AG04450 (cell line): Measurements from ENCODE around the gene PPP1R3F. TPM values are rescaled to one million over a fixed set of nuclear protein-coding genes. Genes with fewer than 3 reads are reported as not detected.

Experiments
- CTCF ChIA-PET: fragments of 300-600, 350-600 bp; formaldehyde crosslinking; extraction: SDS; loops from one replicate; lab custom pipeline; 2022; ENCODE audit warnings: antibody characterized with exemption, inconsistent platforms; lab: Charles Lee
- POLR2A ChIA-PET: fragments of 350-600 bp; formaldehyde crosslinking; extraction: SDS; loops from one replicate; lab custom pipeline; 2021; ENCODE audit warnings: antibody characterized with exemption, inconsistent platforms; lab: Yijun Ruan, JAX
- DNase-seq: peaks from one replicate; pipeline ENCODE4 v3.0.0-alpha.2; 2011; ENCODE audit warnings: low read depth, low spot score
- H3K27ac ChIP-seq: one replicate; pipeline ENCODE4 v1.5.1; 2012; ENCODE audit warnings: low read depth, low read length, control low read depth
- H3K27me3 ChIP-seq: one replicate; pipeline ENCODE4 v1.6.0; 2012; ENCODE audit warnings: low read length; ENCODE audit not compliant: control insufficient read depth, insufficient read depth
- H3K4me3 ChIP-seq: 2 replicates; pipeline ENCODE4 v1.5.1; 2011; ENCODE audit warnings: mild to moderate bottlenecking, low read depth, low read length, control low read depth
- H3K9me3 ChIP-seq: 2 replicates; pipeline ENCODE4 v1.5.1; 2012; ENCODE audit warnings: low read length; ENCODE audit not compliant: control insufficient read depth, insufficient read depth
- polyA plus RNA-seq: library from polyadenylated mRNA; depleted of rRNA; stranded (reverse); fragments of >200 nt; gene quantifications from 2 replicates; pipeline ENCODE4 v1.2.3, GENCODE V29; 2011
- TF ChIP-seq, protein P1 (sequence below): IDR thresholded peaks from 2 replicates; pipeline ENCODE4 v1.5.1; 2011; ENCODE audit warnings: low read depth, low read length, control low read depth, inconsistent platforms

PPP1R3F gene
- polyA plus RNA-seq, 1 experiment: 1.1 TPM

DNA sequence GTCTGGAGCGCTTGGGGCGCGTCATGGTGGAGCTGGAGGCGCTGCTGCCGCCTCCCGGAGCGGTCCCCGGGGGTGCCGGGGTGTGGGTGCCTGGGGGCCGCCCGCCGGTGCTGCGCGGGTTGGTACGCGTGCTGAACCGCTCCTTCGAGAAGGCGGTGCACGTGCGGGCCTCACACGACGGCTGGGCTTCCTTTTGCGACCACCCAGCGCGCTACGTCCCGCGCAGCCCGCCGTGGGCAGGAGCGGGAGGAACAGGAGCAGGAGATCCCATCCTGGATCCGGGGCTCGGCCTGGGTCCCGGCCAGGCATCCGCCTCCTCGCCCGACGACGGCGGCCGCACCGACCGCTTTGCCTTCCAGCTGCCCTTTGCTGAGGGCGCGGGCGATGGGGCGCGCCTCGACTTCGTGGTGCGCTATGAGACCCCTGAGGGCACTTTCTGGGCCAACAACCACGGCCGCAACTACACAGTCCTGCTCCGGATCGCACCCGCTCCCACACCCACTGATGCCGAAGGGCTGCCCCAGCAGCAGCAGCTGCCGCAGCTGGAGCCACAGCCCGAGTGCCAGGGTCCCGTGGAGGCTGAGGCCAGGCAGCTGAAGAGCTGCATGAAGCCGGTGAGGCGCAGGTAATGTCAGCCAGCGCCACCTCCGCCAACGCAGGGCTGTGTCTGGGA is 792 bp downstream of the PPP1R3F start:
- peak overlapping the region; percentile 47 for H3K27ac ChIP-seq
- POLR2A ChIA-PET: no interaction called here
- CTCF ChIA-PET: no interaction called here
- peak overlapping the region; percentile 67 for H3K4me3 ChIP-seq
- TF ChIP-seq, protein P1, sequence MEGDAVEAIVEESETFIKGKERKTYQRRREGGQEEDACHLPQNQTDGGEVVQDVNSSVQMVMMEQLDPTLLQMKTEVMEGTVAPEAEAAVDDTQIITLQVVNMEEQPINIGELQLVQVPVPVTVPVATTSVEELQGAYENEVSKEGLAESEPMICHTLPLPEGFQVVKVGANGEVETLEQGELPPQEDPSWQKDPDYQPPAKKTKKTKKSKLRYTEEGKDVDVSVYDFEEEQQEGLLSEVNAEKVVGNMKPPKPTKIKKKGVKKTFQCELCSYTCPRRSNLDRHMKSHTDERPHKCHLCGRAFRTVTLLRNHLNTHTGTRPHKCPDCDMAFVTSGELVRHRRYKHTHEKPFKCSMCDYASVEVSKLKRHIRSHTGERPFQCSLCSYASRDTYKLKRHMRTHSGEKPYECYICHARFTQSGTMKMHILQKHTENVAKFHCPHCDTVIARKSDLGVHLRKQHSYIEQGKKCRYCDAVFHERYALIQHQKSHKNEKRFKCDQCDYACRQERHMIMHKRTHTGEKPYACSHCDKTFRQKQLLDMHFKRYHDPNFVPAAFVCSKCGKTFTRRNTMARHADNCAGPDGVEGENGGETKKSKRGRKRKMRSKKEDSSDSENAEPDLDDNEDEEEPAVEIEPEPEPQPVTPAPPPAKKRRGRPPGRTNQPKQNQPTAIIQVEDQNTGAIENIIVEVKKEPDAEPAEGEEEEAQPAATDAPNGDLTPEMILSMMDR: no peak
- H3K9me3 ChIP-seq: peaks cover 4% of the 10 kb centered on the region; the same call in 1 of the 2 replicates
- no peaks in the 10 kb centered on the region for H3K27me3 ChIP-seq
- DNase-seq: no peak

DNA sequence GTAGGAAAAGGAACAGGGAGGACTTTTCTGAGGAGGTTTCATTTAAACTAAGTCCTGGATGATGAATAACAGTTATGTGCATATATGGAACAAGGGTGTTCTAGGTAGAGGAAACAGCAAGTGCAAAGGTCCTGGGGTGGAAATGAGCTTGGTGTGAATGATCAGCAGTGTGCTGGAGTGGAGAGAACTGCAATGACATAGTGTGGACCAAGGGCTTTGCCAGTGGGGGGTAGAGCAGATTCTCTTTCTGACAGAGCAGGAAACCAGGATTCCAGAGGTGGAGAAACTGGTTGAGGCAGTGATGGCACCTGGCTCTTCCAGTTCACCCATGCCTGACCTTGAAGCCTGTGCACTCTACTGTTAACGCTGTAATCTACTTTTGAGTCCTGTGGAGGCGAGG is 1.7 kb downstream of the PPP1R3F start:
- CTCF ChIA-PET: no interaction called here
- H3K4me3 ChIP-seq: no peak overlapping the region
- no peak for DNase-seq
- POLR2A ChIA-PET: no interaction called here
- no peak overlapping the region for H3K27ac ChIP-seq
- TF ChIP-seq, protein P1: no peak
- peaks cover 4% of the 10 kb centered on the region; the same call in 1 of the 2 replicates for H3K9me3 ChIP-seq
- no peaks in the 10 kb centered on the region for H3K27me3 ChIP-seq

DNA sequence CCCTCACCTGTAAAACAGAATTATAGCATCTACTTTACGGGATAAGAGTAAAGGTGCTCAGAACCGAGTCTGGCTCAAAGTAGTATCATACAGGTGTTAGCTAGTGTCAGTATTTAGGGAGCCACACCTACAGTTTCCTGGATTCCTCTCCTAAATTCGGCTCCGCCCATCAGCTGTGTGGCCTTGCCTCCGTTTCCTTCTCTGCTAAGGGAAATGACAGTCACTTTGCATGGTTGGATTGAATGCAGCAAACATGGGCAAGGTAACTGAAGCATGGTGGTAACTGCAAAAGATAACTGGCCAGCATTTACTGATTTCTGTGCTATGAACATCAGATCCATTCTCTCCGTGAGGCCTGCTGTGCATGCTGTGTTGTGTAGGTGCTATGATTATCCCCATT is 2.8 kb downstream of the PPP1R3F start:
- peaks cover 4% of the 10 kb centered on the region; the same call in 1 of the 2 replicates for H3K9me3 ChIP-seq
- TF ChIP-seq, protein P1: no peak
- no peak overlapping the region for H3K27ac ChIP-seq
- POLR2A ChIA-PET: interaction anchor here (0.7 to 0.8 kb wide), 2 partner anchors 9 to 30 kb away, joined by 4 to 5 read pairs; no protein-coding TSS in a partner anchor
- no peaks in the 10 kb centered on the region for H3K27me3 ChIP-seq
- no peak for DNase-seq
- CTCF ChIA-PET: no interaction called here
- H3K4me3 ChIP-seq: no peak overlapping the region

DNA sequence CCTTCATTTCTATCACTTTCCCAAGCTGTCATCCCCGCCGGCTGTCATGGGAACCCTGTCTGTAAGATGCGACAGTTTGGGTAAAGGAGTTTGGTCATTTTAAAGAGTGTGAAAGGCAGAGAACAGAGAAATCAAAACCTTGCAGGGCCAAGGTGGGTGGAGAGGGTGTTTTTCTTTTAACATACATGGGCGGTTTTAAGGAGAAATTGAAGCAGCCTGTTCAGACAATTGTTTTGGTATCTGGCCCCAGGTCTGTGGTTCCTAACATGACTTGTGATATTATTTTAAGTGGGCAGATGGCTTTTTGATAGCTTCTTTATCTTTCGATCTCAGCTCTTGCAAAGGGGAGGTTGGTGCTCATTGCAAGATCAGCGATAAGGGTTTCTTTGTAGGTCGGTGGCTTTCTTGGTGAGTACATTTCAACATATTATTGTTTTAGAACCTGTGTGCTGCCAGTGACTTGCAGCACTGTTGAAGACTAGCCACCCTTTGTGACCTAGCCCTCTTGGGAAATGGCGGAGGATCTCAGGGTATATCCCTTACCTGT is 3.7 kb downstream of the PPP1R3F start:
- TF ChIP-seq, protein P1: no peak
- Histone ChIP-seq H3K9me3 (peaks cover 4% of the 10 kb centered on the region; the same call in 1 of the 2 replicates), H3K27ac (no peak overlapping the region), H3K27me3 (no peaks in the 10 kb centered on the region), H3K4me3 (no peak overlapping the region)
- no peak for DNase-seq
- POLR2A ChIA-PET: no interaction called here
- CTCF ChIA-PET: no interaction called here

DNA sequence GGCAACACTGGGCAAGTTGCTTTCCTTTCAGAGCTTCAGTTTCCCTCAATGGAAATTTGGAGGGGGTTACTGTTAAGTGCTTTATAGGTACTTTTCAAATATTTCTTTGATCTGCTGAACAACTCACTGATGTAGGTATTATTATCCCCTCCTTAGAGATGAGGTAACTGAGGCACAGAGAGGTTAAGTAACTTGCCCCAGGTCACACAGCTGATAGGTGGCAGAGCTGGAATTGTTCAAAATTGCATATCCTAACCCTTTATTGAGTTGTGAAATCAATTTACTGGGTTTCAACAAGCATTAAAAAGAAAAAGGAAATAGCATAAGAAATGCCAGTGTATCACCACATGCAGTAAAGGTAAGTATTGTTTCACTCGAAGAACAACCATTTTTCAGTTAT is 6.6 kb downstream of the PPP1R3F start:
- TF ChIP-seq, protein P1: no peak
- no peak for DNase-seq
- Histone ChIP-seq H3K4me3 (no peak overlapping the region), H3K9me3 (no peaks in the 10 kb centered on the region), H3K27ac (no peak overlapping the region), H3K27me3 (no peaks in the 10 kb centered on the region)
- ChIA-PET CTCF (no interaction called here), POLR2A (no interaction called here)
